GM23338 (cell line): ENCODE measurements around the gene AADAT. TPM values are rescaled to one million over a fixed set of nuclear protein-coding genes. Genes with fewer than 3 reads are reported as not detected.

Experiments used
- ATAC-seq: fragments of 200-7000 bp; cut with Tn5 transposase; 3 replicates; pipeline ENCODE4 v1.9.1; 2020
- DNase-seq: peaks from one replicate; pipeline ENCODE4 v3.0.0-alpha.2; 2015; ENCODE audit warnings: low spot score
- H2AFZ ChIP-seq: fragments of 200-600 bp; sonication (generic); 2 replicates; pipeline ENCODE4 v1.8.0; 2016; ENCODE audit warnings: antibody characterized with exemption, mild to moderate bottlenecking, moderate library complexity
- H3F3A ChIP-seq: fragments of 200-600 bp; sonication (generic); replicated peaks from 2 replicates; pipeline ENCODE4 v1.8.0; 2017; ENCODE audit warnings: antibody characterized with exemption, mixed run types, low read depth
- H3K27ac ChIP-seq: fragments of 200-600 bp; sonication (generic); 2 replicates; pipeline ENCODE4 v1.6.1; 2016; ENCODE audit warnings: low read depth
- H3K27me3 ChIP-seq: fragments of 200-600 bp; sonication (generic); 2 replicates; pipeline ENCODE4 v1.8.0; 2016; ENCODE audit warnings: mild to moderate bottlenecking, mixed run types, moderate library complexity; ENCODE audit not compliant: insufficient read depth
- H3K36me3 ChIP-seq: fragments of 200-600 bp; sonication (generic); 2 replicates; pipeline ENCODE4 v1.8.0; 2016; ENCODE audit warnings: mild to moderate bottlenecking; ENCODE audit not compliant: insufficient read depth
- H3K4me1 ChIP-seq: fragments of 200-600 bp; sonication (generic); 2 replicates; pipeline ENCODE4 v1.8.0; 2016; ENCODE audit warnings: mild to moderate bottlenecking, moderate library complexity; ENCODE audit not compliant: insufficient read depth
- H3K4me2 ChIP-seq: fragments of 200-600 bp; sonication (generic); 2 replicates; pipeline ENCODE4 v1.7.1; 2017; ENCODE audit warnings: mixed run types
- H3K4me3 ChIP-seq: fragments of 200-600 bp; sonication (generic); 2 replicates; pipeline ENCODE4 v1.6.1; 2016; ENCODE audit warnings: mixed run types
- H3K79me2 ChIP-seq: fragments of 200-600 bp; sonication (generic); replicated peaks from 2 replicates; pipeline ENCODE4 v1.8.0; 2017; ENCODE audit warnings: mild to moderate bottlenecking; ENCODE audit not compliant: insufficient read depth
- H3K9me2 ChIP-seq: fragments of 200-600 bp; sonication (generic); 2 replicates; pipeline ENCODE4 v1.8.0; 2017; ENCODE audit not compliant: insufficient read depth
- H4K20me1 ChIP-seq: fragments of 200-600 bp; sonication (generic); replicated peaks from 2 replicates; pipeline ENCODE4 v1.8.0; 2017; ENCODE audit warnings: mild to moderate bottlenecking; ENCODE audit not compliant: insufficient read depth
- H3K27ac Mint-ChIP-seq: 2 replicates; pipeline ENCODE4 v1.8.0; 2020; ENCODE audit warnings: inconsistent platforms, mild to moderate bottlenecking, moderate library complexity, mixed read lengths
- H3K27me3 Mint-ChIP-seq: 3 replicates; pipeline ENCODE4 v1.8.0; 2022; ENCODE audit warnings: low read depth, mild to moderate bottlenecking, moderate library complexity, mixed read lengths, inconsistent platforms; ENCODE audit not compliant: insufficient read depth, poor library complexity
- H3K36me3 Mint-ChIP-seq: 3 replicates; pipeline ENCODE4 v1.8.0; 2021; ENCODE audit warnings: low read depth, mild to moderate bottlenecking, inconsistent platforms, moderate library complexity, mixed read lengths
- H3K4me1 Mint-ChIP-seq: 3 replicates; pipeline ENCODE4 v1.8.0; 2020; ENCODE audit warnings: mild to moderate bottlenecking, inconsistent platforms, mixed read lengths
- H3K4me3 Mint-ChIP-seq: 3 replicates; pipeline ENCODE4 v1.8.0; 2021; ENCODE audit warnings: moderate library complexity, mild to moderate bottlenecking, inconsistent platforms, mixed read lengths
- H3K9me3 Mint-ChIP-seq: 3 replicates; pipeline ENCODE4 v1.8.0; 2020; ENCODE audit warnings: moderate library complexity, mild to moderate bottlenecking, inconsistent platforms, mixed read lengths
- CREB1 ChIP-seq: fragments of 250-450 bp; sonication (Bioruptor Pico); IDR thresholded peaks from 2 replicates; pipeline ENCODE4 v1.5.0; 2020; ENCODE audit warnings: low read depth, mild to moderate bottlenecking, moderate library complexity
- EZH2 ChIP-seq: fragments of 200-600 bp; sonication (generic); IDR thresholded peaks from one replicate; pipeline ENCODE4 v1.8.0; 2017; ENCODE audit warnings: antibody characterized with exemption, mild to moderate bottlenecking, low read depth; ENCODE audit not compliant: unreplicated experiment
- EZH2phosphoT487 ChIP-seq: fragments of 200-600 bp; sonication (generic); IDR thresholded peaks from one replicate; pipeline ENCODE4 v1.8.1; 2018; ENCODE audit warnings: antibody characterized with exemption; ENCODE audit not compliant: unreplicated experiment
- JUNB ChIP-seq: IDR thresholded peaks from one replicate; pipeline ENCODE4 v1.6.1; 2016; ENCODE audit warnings: antibody characterized with exemption; ENCODE audit not compliant: unreplicated experiment
- NANOG ChIP-seq: IDR thresholded peaks from 2 replicates; pipeline ENCODE4 v1.6.1; 2016; ENCODE audit warnings: antibody characterized with exemption, borderline replicate concordance
- POLR2AphosphoS5 ChIP-seq: IDR thresholded peaks from 2 replicates; pipeline ENCODE4 v1.6.1; 2016; ENCODE audit warnings: antibody characterized with exemption, low read depth
- REST ChIP-seq: IDR thresholded peaks from one replicate; pipeline ENCODE4 v1.6.1; 2018; ENCODE audit warnings: antibody characterized with exemption; ENCODE audit not compliant: unreplicated experiment
- STAT1 ChIP-seq: IDR thresholded peaks from one replicate; pipeline ENCODE4 v1.6.1; 2016; ENCODE audit warnings: antibody characterized with exemption; ENCODE audit not compliant: unreplicated experiment
- ZNF331 ChIP-seq: fragments of 250-450 bp; sonication (Bioruptor Pico); IDR thresholded peaks from 2 replicates; pipeline ENCODE4 v1.5.0; 2020; ENCODE audit warnings: low read depth, mild to moderate bottlenecking, moderate library complexity
- polyA plus RNA-seq: library from polyadenylated mRNA; unstranded; fragments of >200 nt; fragmentation: Nextera tagmentation; extraction: Ambion mirVana; gene quantifications from 2 replicates; pipeline ENCODE4 v1.2.1, GENCODE V29; 2016
- total RNA-seq: library from RNA; depleted of rRNA; stranded (reverse); fragments of >200 nt; shearing (Covaris generic); gene quantifications from 2 replicates; pipeline ENCODE4 v1.2.3, GENCODE V29; 2014
- TF ChIP-seq, protein P1 (sequence below): fragments of 250-450 bp; sonication (Bioruptor Pico); IDR thresholded peaks from 2 replicates; pipeline ENCODE4 v1.5.0; 2020; ENCODE audit warnings: mild to moderate bottlenecking, moderate library complexity
- TF ChIP-seq, protein P2 (sequence below), 2 experiments: fragments of 200-600 bp in 1 of 2; sonication (generic) in 1 of 2; conservative IDR thresholded peaks; 2 replicates each; pipeline versions ENCODE4 v1.5.1 to v1.6.1; 2016 to 2017; ENCODE audit warnings: antibody characterized with exemption in 2 of 2, low read depth in 2 of 2, mild to moderate bottlenecking in 2 of 2, moderate library complexity in 1 of 2

AADAT gene
- total and polyA plus RNA-seq, 2 experiments from 2014 or later: 6.9 to 7.0 TPM

DNA sequence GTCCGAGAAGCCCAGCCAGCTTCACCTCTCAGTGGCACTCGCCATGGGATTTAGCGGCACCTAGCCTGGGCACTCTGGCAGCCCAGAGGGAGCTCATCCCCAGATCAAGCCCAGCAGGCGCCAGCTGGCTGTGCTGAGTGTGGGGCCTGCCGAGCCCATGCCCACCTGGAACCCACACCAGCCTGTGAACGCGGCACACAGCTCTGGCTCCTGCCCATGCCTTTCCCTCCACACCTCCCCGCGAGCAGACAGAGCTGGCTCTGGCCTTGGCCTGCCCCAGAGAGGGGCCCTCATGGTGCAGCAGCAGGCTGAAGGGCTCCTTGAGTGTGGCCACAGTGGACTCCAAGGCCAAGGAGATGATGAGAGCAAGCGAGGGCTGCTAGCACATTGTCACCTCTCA lies 38.0 kb upstream of the AADAT start:
- TF ChIP-seq, protein P1, sequence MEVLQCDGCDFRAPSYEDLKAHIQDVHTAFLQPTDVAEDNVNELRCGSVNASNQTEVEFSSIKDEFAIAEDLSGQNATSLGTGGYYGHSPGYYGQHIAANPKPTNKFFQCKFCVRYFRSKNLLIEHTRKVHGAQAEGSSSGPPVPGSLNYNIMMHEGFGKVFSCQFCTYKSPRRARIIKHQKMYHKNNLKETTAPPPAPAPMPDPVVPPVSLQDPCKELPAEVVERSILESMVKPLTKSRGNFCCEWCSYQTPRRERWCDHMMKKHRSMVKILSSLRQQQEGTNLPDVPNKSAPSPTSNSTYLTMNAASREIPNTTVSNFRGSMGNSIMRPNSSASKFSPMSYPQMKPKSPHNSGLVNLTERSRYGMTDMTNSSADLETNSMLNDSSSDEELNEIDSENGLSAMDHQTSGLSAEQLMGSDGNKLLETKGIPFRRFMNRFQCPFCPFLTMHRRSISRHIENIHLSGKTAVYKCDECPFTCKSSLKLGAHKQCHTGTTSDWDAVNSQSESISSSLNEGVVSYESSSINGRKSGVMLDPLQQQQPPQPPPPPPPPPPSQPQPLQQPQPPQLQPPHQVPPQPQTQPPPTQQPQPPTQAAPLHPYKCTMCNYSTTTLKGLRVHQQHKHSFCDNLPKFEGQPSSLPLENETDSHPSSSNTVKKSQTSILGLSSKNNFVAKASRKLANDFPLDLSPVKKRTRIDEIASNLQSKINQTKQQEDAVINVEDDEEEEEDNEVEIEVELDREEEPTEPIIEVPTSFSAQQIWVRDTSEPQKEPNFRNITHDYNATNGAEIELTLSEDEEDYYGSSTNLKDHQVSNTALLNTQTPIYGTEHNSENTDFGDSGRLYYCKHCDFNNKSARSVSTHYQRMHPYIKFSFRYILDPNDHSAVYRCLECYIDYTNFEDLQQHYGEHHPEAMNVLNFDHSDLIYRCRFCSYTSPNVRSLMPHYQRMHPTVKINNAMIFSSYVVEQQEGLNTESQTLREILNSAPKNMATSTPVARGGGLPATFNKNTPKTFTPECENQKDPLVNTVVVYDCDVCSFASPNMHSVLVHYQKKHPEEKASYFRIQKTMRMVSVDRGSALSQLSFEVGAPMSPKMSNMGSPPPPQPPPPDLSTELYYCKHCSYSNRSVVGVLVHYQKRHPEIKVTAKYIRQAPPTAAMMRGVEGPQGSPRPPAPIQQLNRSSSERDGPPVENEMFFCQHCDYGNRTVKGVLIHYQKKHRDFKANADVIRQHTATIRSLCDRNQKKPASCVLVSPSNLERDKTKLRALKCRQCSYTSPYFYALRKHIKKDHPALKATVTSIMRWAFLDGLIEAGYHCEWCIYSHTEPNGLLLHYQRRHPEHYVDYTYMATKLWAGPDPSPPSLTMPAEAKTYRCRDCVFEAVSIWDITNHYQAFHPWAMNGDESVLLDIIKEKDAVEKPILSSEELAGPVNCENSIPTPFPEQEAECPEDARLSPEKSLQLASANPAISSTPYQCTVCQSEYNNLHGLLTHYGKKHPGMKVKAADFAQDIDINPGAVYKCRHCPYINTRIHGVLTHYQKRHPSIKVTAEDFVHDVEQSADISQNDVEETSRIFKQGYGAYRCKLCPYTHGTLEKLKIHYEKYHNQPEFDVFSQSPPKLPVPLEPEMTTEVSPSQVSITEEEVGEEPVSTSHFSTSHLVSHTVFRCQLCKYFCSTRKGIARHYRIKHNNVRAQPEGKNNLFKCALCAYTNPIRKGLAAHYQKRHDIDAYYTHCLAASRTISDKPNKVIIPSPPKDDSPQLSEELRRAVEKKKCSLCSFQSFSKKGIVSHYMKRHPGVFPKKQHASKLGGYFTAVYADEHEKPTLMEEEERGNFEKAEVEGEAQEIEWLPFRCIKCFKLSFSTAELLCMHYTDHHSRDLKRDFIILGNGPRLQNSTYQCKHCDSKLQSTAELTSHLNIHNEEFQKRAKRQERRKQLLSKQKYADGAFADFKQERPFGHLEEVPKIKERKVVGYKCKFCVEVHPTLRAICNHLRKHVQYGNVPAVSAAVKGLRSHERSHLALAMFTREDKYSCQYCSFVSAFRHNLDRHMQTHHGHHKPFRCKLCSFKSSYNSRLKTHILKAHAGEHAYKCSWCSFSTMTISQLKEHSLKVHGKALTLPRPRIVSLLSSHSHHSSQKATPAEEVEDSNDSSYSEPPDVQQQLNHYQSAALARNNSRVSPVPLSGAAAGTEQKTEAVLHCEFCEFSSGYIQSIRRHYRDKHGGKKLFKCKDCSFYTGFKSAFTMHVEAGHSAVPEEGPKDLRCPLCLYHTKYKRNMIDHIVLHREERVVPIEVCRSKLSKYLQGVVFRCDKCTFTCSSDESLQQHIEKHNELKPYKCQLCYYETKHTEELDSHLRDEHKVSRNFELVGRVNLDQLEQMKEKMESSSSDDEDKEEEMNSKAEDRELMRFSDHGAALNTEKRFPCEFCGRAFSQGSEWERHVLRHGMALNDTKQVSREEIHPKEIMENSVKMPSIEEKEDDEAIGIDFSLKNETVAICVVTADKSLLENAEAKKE: no peak
- TF ChIP-seq CREB1 (CRISPR knock-in tag): no peak
- TF ChIP-seq ZNF331 (CRISPR knock-in tag): no peak
- TF ChIP-seq EZH2phosphoT487: no peak
- TF ChIP-seq STAT1: no peak
- TF ChIP-seq, protein P2, sequence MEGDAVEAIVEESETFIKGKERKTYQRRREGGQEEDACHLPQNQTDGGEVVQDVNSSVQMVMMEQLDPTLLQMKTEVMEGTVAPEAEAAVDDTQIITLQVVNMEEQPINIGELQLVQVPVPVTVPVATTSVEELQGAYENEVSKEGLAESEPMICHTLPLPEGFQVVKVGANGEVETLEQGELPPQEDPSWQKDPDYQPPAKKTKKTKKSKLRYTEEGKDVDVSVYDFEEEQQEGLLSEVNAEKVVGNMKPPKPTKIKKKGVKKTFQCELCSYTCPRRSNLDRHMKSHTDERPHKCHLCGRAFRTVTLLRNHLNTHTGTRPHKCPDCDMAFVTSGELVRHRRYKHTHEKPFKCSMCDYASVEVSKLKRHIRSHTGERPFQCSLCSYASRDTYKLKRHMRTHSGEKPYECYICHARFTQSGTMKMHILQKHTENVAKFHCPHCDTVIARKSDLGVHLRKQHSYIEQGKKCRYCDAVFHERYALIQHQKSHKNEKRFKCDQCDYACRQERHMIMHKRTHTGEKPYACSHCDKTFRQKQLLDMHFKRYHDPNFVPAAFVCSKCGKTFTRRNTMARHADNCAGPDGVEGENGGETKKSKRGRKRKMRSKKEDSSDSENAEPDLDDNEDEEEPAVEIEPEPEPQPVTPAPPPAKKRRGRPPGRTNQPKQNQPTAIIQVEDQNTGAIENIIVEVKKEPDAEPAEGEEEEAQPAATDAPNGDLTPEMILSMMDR (conservative IDR thresholded peaks at IDR 0.05; ENCODE audit: low read depth in 2 of 2): no peak
- TF ChIP-seq EZH2: no peak
- TF ChIP-seq POLR2AphosphoS5: no peak
- no peak for TF ChIP-seq REST
- no peak for TF ChIP-seq NANOG
- no peak for TF ChIP-seq JUNB
- Mint-ChIP-seq H3K27ac (no peak overlapping the region), H3K4me1 (peaks cover 7% of the 10 kb centered on the region; the same call in 1 of the 3 replicates), H3K36me3 (peaks cover 28% of the 10 kb centered on the region; the same call in 2 of the 3 replicates), H3K9me3 (peaks cover 37% of the 10 kb centered on the region), H3K4me3 (no peak overlapping the region), H3K27me3 (peaks cover 4% of the 10 kb centered on the region)
- DNase-seq (no peak), ATAC-seq (no peak)
- Histone ChIP-seq H4K20me1 (no peaks in the 10 kb centered on the region), H3K4me2 (no peak overlapping the region), H3K9me2 (0 out of 2 replicates have a peak, but pooled peaks cover 10% of the 10 kb centered on the region), H2AFZ (no peak overlapping the region), H3K27ac (no peak overlapping the region), H3K27me3 (no peaks in the 10 kb centered on the region), H3K79me2 (no peaks in the 10 kb centered on the region), H3K36me3 (no peaks in the 10 kb centered on the region; the same call in 1 of the 2 replicates), H3F3A (no peaks in the 10 kb centered on the region), H3K4me3 (no peak overlapping the region), H3K4me1 (no peaks in the 10 kb centered on the region)
